NCI-H128 (cell line): ENCODE data around the gene SPIB.
A peak's percentile ranks its signal among the peaks of the same experiment; 100 is the strongest.
"Not testable (repeated sequence)": the region's sequence is repeated elsewhere in the genome, so short reads cannot be mapped to it uniquely, and the experiment has no call there.

Source experiments
- DNase-seq: peaks from one replicate; lab custom pipeline; 2025; ENCODE audit not compliant: unreplicated experiment; lab: John Stamatoyannopoulos, UW

SPIB gene

GRCh38 chr19:50465000-50465399 lies 46.3 kb downstream of the SPIB start:
- no peak for DNase-seq

DNA sequence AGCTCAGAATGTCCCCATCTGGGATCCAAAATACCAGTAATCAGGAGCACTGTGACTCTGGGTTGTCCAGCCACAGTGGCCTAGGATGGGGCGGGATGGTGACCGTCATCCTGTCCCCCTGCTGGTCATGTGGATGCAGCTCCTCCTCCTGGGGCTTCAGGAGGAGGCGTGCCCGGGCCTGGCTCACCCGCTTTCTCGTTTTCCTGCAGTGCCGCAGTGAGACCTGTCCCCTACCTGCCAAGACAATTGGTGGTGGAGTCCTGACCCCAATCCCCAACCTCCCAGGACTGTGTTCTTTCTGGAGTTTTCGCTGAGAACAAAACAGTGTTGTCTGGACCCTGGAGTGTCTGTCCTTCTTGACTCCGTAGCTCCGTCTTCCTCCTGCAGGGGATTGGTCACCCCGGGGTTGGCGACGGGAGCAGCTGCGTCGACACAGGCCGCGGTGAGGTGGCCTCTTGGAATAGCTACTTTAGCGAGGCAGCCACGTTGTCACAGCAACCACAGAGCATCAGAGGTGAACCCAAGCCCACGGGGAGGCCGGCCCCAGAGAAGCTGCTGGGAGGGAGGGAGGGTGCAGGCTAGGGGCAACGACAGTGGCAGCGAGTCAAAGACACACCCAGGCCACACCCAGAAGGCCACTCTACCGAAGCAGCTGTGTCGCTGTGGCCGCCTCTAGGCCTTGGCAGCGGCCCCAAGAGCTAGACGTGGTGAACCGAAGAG lies 47.4 kb downstream of the SPIB start:
- no peak for DNase-seq

DNA sequence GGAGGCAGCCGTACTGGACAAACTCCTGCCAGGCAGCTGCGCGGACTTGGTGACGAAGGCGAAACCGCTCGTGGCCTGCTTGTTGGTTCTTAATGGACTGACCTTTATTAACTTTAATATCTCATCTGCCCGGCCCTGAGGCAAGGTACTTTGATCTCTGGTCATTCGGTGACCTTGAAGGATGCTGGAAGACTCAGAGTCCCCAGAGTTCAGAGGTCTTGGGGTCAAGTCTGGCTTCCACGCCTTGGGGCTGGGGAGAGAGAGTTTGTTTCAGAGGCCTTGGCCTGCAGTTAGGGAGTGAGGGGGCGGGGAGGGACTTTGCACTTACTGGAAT lies 47.9 kb downstream of the SPIB start:
- DNase-seq = no peak

- no peak for DNase-seq
These were observed 48.8 kb downstream of the SPIB start for GRCh38 chr19:50467566-50467965.

DNA sequence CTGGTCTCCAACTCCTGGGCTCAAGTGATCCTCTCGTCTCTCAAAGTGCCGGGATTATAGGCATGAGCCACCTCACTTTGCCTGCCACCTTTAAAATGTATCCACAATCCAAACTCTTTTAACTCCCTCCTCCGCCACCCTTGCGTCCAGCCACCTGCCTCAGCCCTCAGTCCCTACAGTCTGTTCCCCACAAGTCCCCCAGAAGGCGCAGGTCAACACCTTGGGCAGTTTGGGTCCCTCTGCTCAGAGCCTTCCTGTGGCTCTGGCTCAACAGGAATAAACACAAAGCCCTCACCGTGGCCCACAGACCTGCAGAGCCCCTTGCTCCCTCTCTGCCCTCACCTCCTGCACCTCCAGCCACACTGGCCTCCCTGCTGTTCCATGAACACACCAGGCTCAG lies 50.1 kb downstream of the SPIB start:
- DNase-seq = no peak

- DNase-seq = not testable (repeated sequence)
These were observed 54.6 kb downstream of the SPIB start for GRCh38 chr19:50473336-50473735.

- DNase-seq = no peak
These were observed 56.4 kb downstream of the SPIB start for GRCh38 chr19:50475101-50475568.

GRCh38 chr19:50475736-50476223 lies 57.0 kb downstream of the SPIB start:
- no peak for DNase-seq

DNA sequence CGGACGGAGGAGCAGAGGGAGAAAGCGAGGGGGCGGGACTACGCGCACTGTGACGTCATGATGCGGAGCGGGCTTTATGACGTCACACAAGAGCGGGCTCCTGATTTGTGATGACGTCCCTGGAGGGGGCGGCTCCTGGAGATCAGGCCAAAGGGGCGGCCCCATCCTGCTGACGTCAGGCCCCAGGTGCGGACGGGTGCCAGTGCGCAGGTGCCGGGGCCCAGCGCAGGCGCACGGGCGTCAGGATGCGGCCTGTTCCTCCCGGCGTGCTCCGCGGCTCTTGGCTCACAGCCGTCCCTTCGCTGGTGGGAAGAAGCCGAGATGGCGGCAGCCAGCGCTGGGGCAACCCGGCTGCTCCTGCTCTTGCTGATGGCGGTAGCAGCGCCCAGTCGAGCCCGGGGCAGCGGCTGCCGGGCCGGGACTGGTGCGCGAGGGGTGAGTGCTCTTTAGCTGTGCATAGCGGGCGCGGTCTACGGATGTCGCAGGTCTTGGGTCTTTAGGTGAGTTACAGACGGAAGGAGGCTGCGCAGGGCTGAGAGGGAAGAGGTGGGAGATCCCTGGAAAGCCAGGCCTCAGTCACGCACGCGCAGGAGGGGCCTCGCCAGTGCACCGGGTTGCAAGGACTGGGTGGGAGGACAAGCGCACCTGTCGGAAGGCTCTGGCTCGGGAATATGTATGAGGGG lies 57.6 kb downstream of the SPIB start, which contains the start of the genes EMC10 and GARIN5A:
Gene EMC10 (plus strand): TSS at position 284 of the 683 bp plus-strand sequence. CDS start 38 bp downstream, at position 322.
Gene GARIN5A (minus strand): TSS at position 625 of the 683 bp plus-strand sequence. CDS start 460 bp downstream, at position 165.
- peak; percentile 87 for DNase-seq

- no peak for DNase-seq
These were observed 58.1 kb downstream of the SPIB start for GRCh38 chr19:50476907-50477238.

- DNase-seq = no peak
These were observed 59.2 kb downstream of the SPIB start for GRCh38 chr19:50477751-50478515.

- no peak for DNase-seq
These were observed 60.4 kb downstream of the SPIB start for GRCh38 chr19:50478901-50479715.

GRCh38 chr19:50479761-50480251 lies 61.1 kb downstream of the SPIB start:
- DNase-seq = no peak

GRCh38 chr19:50480281-50481111 lies 61.8 kb downstream of the SPIB start:
- DNase-seq = no peak
